GM23338 (cell line): ENCODE data around the gene RIC8B. TPM values are rescaled to one million over a fixed set of nuclear protein-coding genes. Genes with fewer than 3 reads are reported as not detected.

ENCODE experiments used
- ATAC-seq: fragments of 200-7000 bp; cut with Tn5 transposase; 3 replicates; pipeline ENCODE4 v1.9.1; 2020
- DNase-seq: peaks from one replicate; pipeline ENCODE4 v3.0.0-alpha.2; 2015; ENCODE audit warnings: low spot score
- H2AFZ ChIP-seq: fragments of 200-600 bp; sonication (generic); 2 replicates; pipeline ENCODE4 v1.8.0; 2016; ENCODE audit warnings: antibody characterized with exemption, mild to moderate bottlenecking, moderate library complexity
- H3F3A ChIP-seq: fragments of 200-600 bp; sonication (generic); replicated peaks from 2 replicates; pipeline ENCODE4 v1.8.0; 2017; ENCODE audit warnings: antibody characterized with exemption, mixed run types, low read depth
- H3K27ac ChIP-seq: fragments of 200-600 bp; sonication (generic); 2 replicates; pipeline ENCODE4 v1.6.1; 2016; ENCODE audit warnings: low read depth
- H3K27me3 ChIP-seq: fragments of 200-600 bp; sonication (generic); 2 replicates; pipeline ENCODE4 v1.8.0; 2016; ENCODE audit warnings: mild to moderate bottlenecking, mixed run types, moderate library complexity; ENCODE audit not compliant: insufficient read depth
- H3K36me3 ChIP-seq: fragments of 200-600 bp; sonication (generic); 2 replicates; pipeline ENCODE4 v1.8.0; 2016; ENCODE audit warnings: mild to moderate bottlenecking; ENCODE audit not compliant: insufficient read depth
- H3K4me1 ChIP-seq: fragments of 200-600 bp; sonication (generic); 2 replicates; pipeline ENCODE4 v1.8.0; 2016; ENCODE audit warnings: mild to moderate bottlenecking, moderate library complexity; ENCODE audit not compliant: insufficient read depth
- H3K4me2 ChIP-seq: fragments of 200-600 bp; sonication (generic); 2 replicates; pipeline ENCODE4 v1.7.1; 2017; ENCODE audit warnings: mixed run types
- H3K4me3 ChIP-seq: fragments of 200-600 bp; sonication (generic); 2 replicates; pipeline ENCODE4 v1.6.1; 2016; ENCODE audit warnings: mixed run types
- H3K79me2 ChIP-seq: fragments of 200-600 bp; sonication (generic); replicated peaks from 2 replicates; pipeline ENCODE4 v1.8.0; 2017; ENCODE audit warnings: mild to moderate bottlenecking; ENCODE audit not compliant: insufficient read depth
- H3K9me2 ChIP-seq: fragments of 200-600 bp; sonication (generic); 2 replicates; pipeline ENCODE4 v1.8.0; 2017; ENCODE audit not compliant: insufficient read depth
- H4K20me1 ChIP-seq: fragments of 200-600 bp; sonication (generic); replicated peaks from 2 replicates; pipeline ENCODE4 v1.8.0; 2017; ENCODE audit warnings: mild to moderate bottlenecking; ENCODE audit not compliant: insufficient read depth
- H3K27ac Mint-ChIP-seq: 2 replicates; pipeline ENCODE4 v1.8.0; 2020; ENCODE audit warnings: inconsistent platforms, mild to moderate bottlenecking, moderate library complexity, mixed read lengths
- H3K27me3 Mint-ChIP-seq: 3 replicates; pipeline ENCODE4 v1.8.0; 2022; ENCODE audit warnings: low read depth, mild to moderate bottlenecking, moderate library complexity, mixed read lengths, inconsistent platforms; ENCODE audit not compliant: insufficient read depth, poor library complexity
- H3K36me3 Mint-ChIP-seq: 3 replicates; pipeline ENCODE4 v1.8.0; 2021; ENCODE audit warnings: low read depth, mild to moderate bottlenecking, inconsistent platforms, moderate library complexity, mixed read lengths
- H3K4me1 Mint-ChIP-seq: 3 replicates; pipeline ENCODE4 v1.8.0; 2020; ENCODE audit warnings: mild to moderate bottlenecking, inconsistent platforms, mixed read lengths
- H3K4me3 Mint-ChIP-seq: 3 replicates; pipeline ENCODE4 v1.8.0; 2021; ENCODE audit warnings: moderate library complexity, mild to moderate bottlenecking, inconsistent platforms, mixed read lengths
- H3K9me3 Mint-ChIP-seq: 3 replicates; pipeline ENCODE4 v1.8.0; 2020; ENCODE audit warnings: moderate library complexity, mild to moderate bottlenecking, inconsistent platforms, mixed read lengths
- CREB1 ChIP-seq: fragments of 250-450 bp; sonication (Bioruptor Pico); IDR thresholded peaks from 2 replicates; pipeline ENCODE4 v1.5.0; 2020; ENCODE audit warnings: low read depth, mild to moderate bottlenecking, moderate library complexity
- ETS1 ChIP-seq: IDR thresholded peaks from 2 replicates; pipeline ENCODE4 v1.6.1; 2016; ENCODE audit warnings: antibody characterized with exemption
- EZH2 ChIP-seq: fragments of 200-600 bp; sonication (generic); IDR thresholded peaks from one replicate; pipeline ENCODE4 v1.8.0; 2017; ENCODE audit warnings: antibody characterized with exemption, mild to moderate bottlenecking, low read depth; ENCODE audit not compliant: unreplicated experiment
- EZH2phosphoT487 ChIP-seq: fragments of 200-600 bp; sonication (generic); IDR thresholded peaks from one replicate; pipeline ENCODE4 v1.8.1; 2018; ENCODE audit warnings: antibody characterized with exemption; ENCODE audit not compliant: unreplicated experiment
- JUNB ChIP-seq: IDR thresholded peaks from one replicate; pipeline ENCODE4 v1.6.1; 2016; ENCODE audit warnings: antibody characterized with exemption; ENCODE audit not compliant: unreplicated experiment
- NANOG ChIP-seq: IDR thresholded peaks from 2 replicates; pipeline ENCODE4 v1.6.1; 2016; ENCODE audit warnings: antibody characterized with exemption, borderline replicate concordance
- POLR2AphosphoS5 ChIP-seq: IDR thresholded peaks from 2 replicates; pipeline ENCODE4 v1.6.1; 2016; ENCODE audit warnings: antibody characterized with exemption, low read depth
- REST ChIP-seq: IDR thresholded peaks from one replicate; pipeline ENCODE4 v1.6.1; 2018; ENCODE audit warnings: antibody characterized with exemption; ENCODE audit not compliant: unreplicated experiment
- STAT1 ChIP-seq: IDR thresholded peaks from one replicate; pipeline ENCODE4 v1.6.1; 2016; ENCODE audit warnings: antibody characterized with exemption; ENCODE audit not compliant: unreplicated experiment
- ZNF114 ChIP-seq: fragments of 250-450 bp; sonication (Bioruptor Pico); IDR thresholded peaks from 2 replicates; pipeline ENCODE4 v1.5.0; 2020; ENCODE audit warnings: mild to moderate bottlenecking, moderate library complexity
- ZNF331 ChIP-seq: fragments of 250-450 bp; sonication (Bioruptor Pico); IDR thresholded peaks from 2 replicates; pipeline ENCODE4 v1.5.0; 2020; ENCODE audit warnings: low read depth, mild to moderate bottlenecking, moderate library complexity
- polyA plus RNA-seq: library from polyadenylated mRNA; unstranded; fragments of >200 nt; fragmentation: Nextera tagmentation; extraction: Ambion mirVana; gene quantifications from 2 replicates; pipeline ENCODE4 v1.2.1, GENCODE V29; 2016
- total RNA-seq: library from RNA; depleted of rRNA; stranded (reverse); fragments of >200 nt; shearing (Covaris generic); gene quantifications from 2 replicates; pipeline ENCODE4 v1.2.3, GENCODE V29; 2014
- TF ChIP-seq, protein P1 (sequence below), 2 experiments: fragments of 200-600 bp in 1 of 2; sonication (generic) in 1 of 2; conservative IDR thresholded peaks; 2 replicates each; pipeline versions ENCODE4 v1.5.1 to v1.6.1; 2016 to 2017; ENCODE audit warnings: antibody characterized with exemption in 2 of 2, low read depth in 2 of 2, mild to moderate bottlenecking in 2 of 2, moderate library complexity in 1 of 2
- TF ChIP-seq, protein P2 (sequence below): fragments of 250-450 bp; sonication (Bioruptor Pico); IDR thresholded peaks from 2 replicates; pipeline ENCODE4 v1.5.0; 2020; ENCODE audit warnings: mild to moderate bottlenecking, moderate library complexity

Gene RIC8B
- total and polyA plus RNA-seq, 2 experiments from 2014 or later, result 12.3 to 25.5 TPM

- Mint-ChIP-seq H3K27ac (no peak overlapping the region), H3K9me3 (no peaks in the 10 kb centered on the region), H3K4me1 (peaks cover 2% of the 10 kb centered on the region; the same call in 2 of the 3 replicates), H3K36me3 (no peaks in the 10 kb centered on the region), H3K4me3 (no peak overlapping the region), H3K27me3 (peaks cover 19% of the 10 kb centered on the region)
- Histone ChIP-seq H3K36me3 (no peaks in the 10 kb centered on the region), H3K79me2 (no peaks in the 10 kb centered on the region), H3F3A (no peaks in the 10 kb centered on the region), H3K4me3 (no peak overlapping the region), H3K4me1 (peaks cover 4% of the 10 kb centered on the region; the same call in 1 of the 2 replicates), H3K27ac (no peak overlapping the region), H3K9me2 (no peaks in the 10 kb centered on the region), H4K20me1 (no peaks in the 10 kb centered on the region), H2AFZ (no peak overlapping the region), H3K27me3 (peaks cover 21% of the 10 kb centered on the region), H3K4me2 (no peak overlapping the region)
- no peak for ATAC-seq
- DNase-seq, result no peak
- TF ChIP-seq EZH2phosphoT487, result no peak
- no peak for TF ChIP-seq ZNF331 (CRISPR knock-in tag)
- TF ChIP-seq, protein P1, sequence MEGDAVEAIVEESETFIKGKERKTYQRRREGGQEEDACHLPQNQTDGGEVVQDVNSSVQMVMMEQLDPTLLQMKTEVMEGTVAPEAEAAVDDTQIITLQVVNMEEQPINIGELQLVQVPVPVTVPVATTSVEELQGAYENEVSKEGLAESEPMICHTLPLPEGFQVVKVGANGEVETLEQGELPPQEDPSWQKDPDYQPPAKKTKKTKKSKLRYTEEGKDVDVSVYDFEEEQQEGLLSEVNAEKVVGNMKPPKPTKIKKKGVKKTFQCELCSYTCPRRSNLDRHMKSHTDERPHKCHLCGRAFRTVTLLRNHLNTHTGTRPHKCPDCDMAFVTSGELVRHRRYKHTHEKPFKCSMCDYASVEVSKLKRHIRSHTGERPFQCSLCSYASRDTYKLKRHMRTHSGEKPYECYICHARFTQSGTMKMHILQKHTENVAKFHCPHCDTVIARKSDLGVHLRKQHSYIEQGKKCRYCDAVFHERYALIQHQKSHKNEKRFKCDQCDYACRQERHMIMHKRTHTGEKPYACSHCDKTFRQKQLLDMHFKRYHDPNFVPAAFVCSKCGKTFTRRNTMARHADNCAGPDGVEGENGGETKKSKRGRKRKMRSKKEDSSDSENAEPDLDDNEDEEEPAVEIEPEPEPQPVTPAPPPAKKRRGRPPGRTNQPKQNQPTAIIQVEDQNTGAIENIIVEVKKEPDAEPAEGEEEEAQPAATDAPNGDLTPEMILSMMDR (conservative IDR thresholded peaks at IDR 0.05; ENCODE audit: low read depth in 2 of 2), result no peak
- TF ChIP-seq REST, result no peak
- no peak for TF ChIP-seq JUNB
- no peak for TF ChIP-seq ETS1
- TF ChIP-seq ZNF114, result no peak
- no peak for TF ChIP-seq STAT1
- TF ChIP-seq POLR2AphosphoS5, result no peak
- no peak for TF ChIP-seq EZH2
- TF ChIP-seq CREB1 (CRISPR knock-in tag), result no peak
- TF ChIP-seq, protein P2, sequence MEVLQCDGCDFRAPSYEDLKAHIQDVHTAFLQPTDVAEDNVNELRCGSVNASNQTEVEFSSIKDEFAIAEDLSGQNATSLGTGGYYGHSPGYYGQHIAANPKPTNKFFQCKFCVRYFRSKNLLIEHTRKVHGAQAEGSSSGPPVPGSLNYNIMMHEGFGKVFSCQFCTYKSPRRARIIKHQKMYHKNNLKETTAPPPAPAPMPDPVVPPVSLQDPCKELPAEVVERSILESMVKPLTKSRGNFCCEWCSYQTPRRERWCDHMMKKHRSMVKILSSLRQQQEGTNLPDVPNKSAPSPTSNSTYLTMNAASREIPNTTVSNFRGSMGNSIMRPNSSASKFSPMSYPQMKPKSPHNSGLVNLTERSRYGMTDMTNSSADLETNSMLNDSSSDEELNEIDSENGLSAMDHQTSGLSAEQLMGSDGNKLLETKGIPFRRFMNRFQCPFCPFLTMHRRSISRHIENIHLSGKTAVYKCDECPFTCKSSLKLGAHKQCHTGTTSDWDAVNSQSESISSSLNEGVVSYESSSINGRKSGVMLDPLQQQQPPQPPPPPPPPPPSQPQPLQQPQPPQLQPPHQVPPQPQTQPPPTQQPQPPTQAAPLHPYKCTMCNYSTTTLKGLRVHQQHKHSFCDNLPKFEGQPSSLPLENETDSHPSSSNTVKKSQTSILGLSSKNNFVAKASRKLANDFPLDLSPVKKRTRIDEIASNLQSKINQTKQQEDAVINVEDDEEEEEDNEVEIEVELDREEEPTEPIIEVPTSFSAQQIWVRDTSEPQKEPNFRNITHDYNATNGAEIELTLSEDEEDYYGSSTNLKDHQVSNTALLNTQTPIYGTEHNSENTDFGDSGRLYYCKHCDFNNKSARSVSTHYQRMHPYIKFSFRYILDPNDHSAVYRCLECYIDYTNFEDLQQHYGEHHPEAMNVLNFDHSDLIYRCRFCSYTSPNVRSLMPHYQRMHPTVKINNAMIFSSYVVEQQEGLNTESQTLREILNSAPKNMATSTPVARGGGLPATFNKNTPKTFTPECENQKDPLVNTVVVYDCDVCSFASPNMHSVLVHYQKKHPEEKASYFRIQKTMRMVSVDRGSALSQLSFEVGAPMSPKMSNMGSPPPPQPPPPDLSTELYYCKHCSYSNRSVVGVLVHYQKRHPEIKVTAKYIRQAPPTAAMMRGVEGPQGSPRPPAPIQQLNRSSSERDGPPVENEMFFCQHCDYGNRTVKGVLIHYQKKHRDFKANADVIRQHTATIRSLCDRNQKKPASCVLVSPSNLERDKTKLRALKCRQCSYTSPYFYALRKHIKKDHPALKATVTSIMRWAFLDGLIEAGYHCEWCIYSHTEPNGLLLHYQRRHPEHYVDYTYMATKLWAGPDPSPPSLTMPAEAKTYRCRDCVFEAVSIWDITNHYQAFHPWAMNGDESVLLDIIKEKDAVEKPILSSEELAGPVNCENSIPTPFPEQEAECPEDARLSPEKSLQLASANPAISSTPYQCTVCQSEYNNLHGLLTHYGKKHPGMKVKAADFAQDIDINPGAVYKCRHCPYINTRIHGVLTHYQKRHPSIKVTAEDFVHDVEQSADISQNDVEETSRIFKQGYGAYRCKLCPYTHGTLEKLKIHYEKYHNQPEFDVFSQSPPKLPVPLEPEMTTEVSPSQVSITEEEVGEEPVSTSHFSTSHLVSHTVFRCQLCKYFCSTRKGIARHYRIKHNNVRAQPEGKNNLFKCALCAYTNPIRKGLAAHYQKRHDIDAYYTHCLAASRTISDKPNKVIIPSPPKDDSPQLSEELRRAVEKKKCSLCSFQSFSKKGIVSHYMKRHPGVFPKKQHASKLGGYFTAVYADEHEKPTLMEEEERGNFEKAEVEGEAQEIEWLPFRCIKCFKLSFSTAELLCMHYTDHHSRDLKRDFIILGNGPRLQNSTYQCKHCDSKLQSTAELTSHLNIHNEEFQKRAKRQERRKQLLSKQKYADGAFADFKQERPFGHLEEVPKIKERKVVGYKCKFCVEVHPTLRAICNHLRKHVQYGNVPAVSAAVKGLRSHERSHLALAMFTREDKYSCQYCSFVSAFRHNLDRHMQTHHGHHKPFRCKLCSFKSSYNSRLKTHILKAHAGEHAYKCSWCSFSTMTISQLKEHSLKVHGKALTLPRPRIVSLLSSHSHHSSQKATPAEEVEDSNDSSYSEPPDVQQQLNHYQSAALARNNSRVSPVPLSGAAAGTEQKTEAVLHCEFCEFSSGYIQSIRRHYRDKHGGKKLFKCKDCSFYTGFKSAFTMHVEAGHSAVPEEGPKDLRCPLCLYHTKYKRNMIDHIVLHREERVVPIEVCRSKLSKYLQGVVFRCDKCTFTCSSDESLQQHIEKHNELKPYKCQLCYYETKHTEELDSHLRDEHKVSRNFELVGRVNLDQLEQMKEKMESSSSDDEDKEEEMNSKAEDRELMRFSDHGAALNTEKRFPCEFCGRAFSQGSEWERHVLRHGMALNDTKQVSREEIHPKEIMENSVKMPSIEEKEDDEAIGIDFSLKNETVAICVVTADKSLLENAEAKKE, result no peak
- no peak for TF ChIP-seq NANOG
These were observed 132.2 kb downstream of the RIC8B start for GRCh38 chr12:106906715-106907114.
